Sigmoid colon (tissue), 7 donors: ENCODE data around the gene PXMP2. TPM values are rescaled to one million over a fixed set of nuclear protein-coding genes. Genes with fewer than 3 reads are reported as not detected.

ENCODE experiments used
- DNase-seq: peaks from one replicate; pipeline ENCODE4 v3.0.0-alpha.2; 2019
- H3K27ac ChIP-seq, 4 donors: fragments of 200-600 bp; sonication (generic); one replicate each; pipeline ENCODE4 v1.5.1; 2016 to 2019; ENCODE audit warnings: mild to moderate bottlenecking in 1 of 4
- H3K27me3 ChIP-seq, 3 donors: fragments of 200-600 bp; sonication (generic); one replicate each; pipeline ENCODE4 v1.5.1; 2019; ENCODE audit warnings: mild to moderate bottlenecking in 1 of 3
- H3K36me3 ChIP-seq, 4 donors: fragments of 200-600 bp; sonication (generic); one replicate each; pipeline ENCODE4 v1.5.1; 2016 to 2019
- H3K4me1 ChIP-seq, 4 donors: fragments of 200-600 bp; sonication (generic); one replicate each; pipeline ENCODE4 v1.5.1; 2017 to 2019
- H3K4me3 ChIP-seq, 4 donors: fragments of 200-600 bp; sonication (generic); one replicate each; pipeline ENCODE4 v1.5.1; 2017 to 2019; ENCODE audit warnings: mild to moderate bottlenecking in 2 of 4, moderate library complexity in 1 of 4
- H3K9me3 ChIP-seq, 4 donors: fragments of 200-600 bp in 3 of 4; sonication (generic) in 3 of 4; one replicate each; pipeline versions ENCODE4 v1.5.1 to v1.6.1; 2013 to 2019
- CTCF ChIP-seq, 4 experiments: fragments of 450-650 bp in 3 of 4; fragments of 200-600 bp in 1 of 4; IDR thresholded peaks; one replicate each; pipeline ENCODE4 v1.5.1; 2016 to 2019; ENCODE audit warnings: antibody characterized with exemption in 4 of 4, mild to moderate bottlenecking in 3 of 4, moderate library complexity in 2 of 4
- EP300 ChIP-seq, 4 donors: sonication (generic); formaldehyde crosslinking; IDR thresholded peaks; one replicate each; pipeline ENCODE4 v1.6.1; 2017; ENCODE audit warnings: antibody characterized with exemption in 4 of 4
- POLR2A ChIP-seq, 2 donors: fragments of 450-650 bp; IDR thresholded peaks; one replicate each; pipeline ENCODE4 v1.6.1; 2016; ENCODE audit warnings: antibody characterized with exemption in 2 of 2, mild to moderate bottlenecking in 2 of 2, moderate library complexity in 2 of 2
- POLR2AphosphoS5 ChIP-seq, 4 donors: sonication (generic); formaldehyde crosslinking; IDR thresholded peaks; one replicate each; pipeline ENCODE4 v1.6.1; 2017; ENCODE audit warnings: antibody characterized with exemption in 4 of 4
- WGBS, 2 donors: extraction: QIAGEN DNeasy Blood & Tissue Kit; methylation state at CpG; one replicate each; pipeline ENCODE4 v1.1.7; 2013; 5-methylcytosine and 5-hydroxymethylcytosine counted together
- intact Hi-C: fragments of 100-400 bp; cut with DNase I; formaldehyde crosslinking; loops from one replicate; pipeline ENCODE4 v1.15.1; 2023
- polyA plus RNA-seq, 3 donors: library from polyadenylated mRNA; stranded (reverse); fragments of 200-250 nt; gene quantifications; one replicate each; pipeline ENCODE4 v1.2.3, GENCODE V29; 2013
- total RNA-seq, 4 donors: library from RNA; depleted of rRNA; stranded (reverse); fragments of >200 nt; gene quantifications; one replicate each; pipeline ENCODE4 v1.1.0, GENCODE V29; 2016
- donor health status: healthy with polysubstance abuse.
- donor health status: Bipolar disorder and iron deficiency.
- donor health status: healthy.

PXMP2 gene
- total and polyA plus RNA-seq, 7 donors: 19.4 to 127 (median 43.4) TPM

- H3K9me3 ChIP-seq: no peaks in the 10 kb centered on the region
- 95 to 96% methylated on average over 10 of the region's 10 CpGs for WGBS, 2 donors
- no peak for DNase-seq
- no peaks in the 10 kb centered on the region for H3K27me3 ChIP-seq
- H3K4me1 ChIP-seq: no peaks in the 10 kb centered on the region
- no peak overlapping the region for H3K27ac ChIP-seq
- H3K36me3 ChIP-seq: peaks cover 0 to 69% (median 18%) of the 10 kb centered on the region in 4 donors
- intact Hi-C loops: no loop called here
- TF ChIP-seq POLR2A (IDR thresholded peaks at IDR 0.05): no peak
- TF ChIP-seq EP300 (IDR thresholded peaks at IDR 0.05): no peak
- no peak overlapping the region for H3K4me3 ChIP-seq
Measured at GRCh38 chr12:132647858-132648257, 39.5 kb upstream of the PXMP2 start.

GRCh38 chr12:132648616-132649225, 38.7 kb upstream of the PXMP2 start:
- H3K4me3 ChIP-seq: no peak overlapping the region
- H3K27me3 ChIP-seq: no peaks in the 10 kb centered on the region
- no peak overlapping the region for H3K27ac ChIP-seq
- H3K4me1 ChIP-seq: no peaks in the 10 kb centered on the region
- DNase-seq: no peak
- intact Hi-C loops: no loop called here
- H3K9me3 ChIP-seq: no peaks in the 10 kb centered on the region
- 96% methylated on average over 24 of the region's 24 CpGs for WGBS, 2 donors
- H3K36me3 ChIP-seq: peaks cover 0 to 69% (median 14%) of the 10 kb centered on the region in 4 donors
- TF ChIP-seq CTCF (IDR thresholded peaks at IDR 0.05) (no peak), POLR2AphosphoS5 (IDR thresholded peaks at IDR 0.05) (no peak), POLR2A (IDR thresholded peaks at IDR 0.05) (no peak), EP300 (IDR thresholded peaks at IDR 0.05) (no peak)

- H3K27me3 ChIP-seq: no peaks in the 10 kb centered on the region
- intact Hi-C loops: no loop called here
- DNase-seq: no peak
- H3K4me1 ChIP-seq: no peaks in the 10 kb centered on the region
- no peak overlapping the region for H3K27ac ChIP-seq
- no peak for TF ChIP-seq POLR2A (IDR thresholded peaks at IDR 0.05)
- TF ChIP-seq EP300 (IDR thresholded peaks at IDR 0.05): no peak
- no peak for TF ChIP-seq CTCF (IDR thresholded peaks at IDR 0.05)
- TF ChIP-seq POLR2AphosphoS5 (IDR thresholded peaks at IDR 0.05): no peak
- H3K4me3 ChIP-seq: no peak overlapping the region
- WGBS, 2 donors: 72 to 87% methylated on average over 27 of the region's 27 CpGs
- peaks cover 0 to 71% (median 14%) of the 10 kb centered on the region in 4 donors for H3K36me3 ChIP-seq
- H3K9me3 ChIP-seq: no peaks in the 10 kb centered on the region
Measured at GRCh38 chr12:132649226-132649945, 38.0 kb upstream of the PXMP2 start.

GRCh38 chr12:132651444-132652100, 35.8 kb upstream of the PXMP2 start:
- WGBS, 2 donors: 84 to 85% methylated on average over 9 of the region's 9 CpGs
- peaks cover 0 to 85% (median 15%) of the 10 kb centered on the region in 4 donors for H3K36me3 ChIP-seq
- intact Hi-C loops: no loop called here

More at GRCh38 chr12:132651444-132652100, 35.8 kb upstream of the PXMP2 start:
- no peak for DNase-seq
- Histone ChIP-seq H3K4me3 (no peak overlapping the region), H3K27ac (no peak overlapping the region), H3K27me3 (no peaks in the 10 kb centered on the region), H3K4me1 (no peaks in the 10 kb centered on the region), H3K9me3 (no peaks in the 10 kb centered on the region)
- TF ChIP-seq CTCF (IDR thresholded peaks at IDR 0.05) (no peak), POLR2AphosphoS5 (IDR thresholded peaks at IDR 0.05) (no peak), EP300 (IDR thresholded peaks at IDR 0.05) (no peak), POLR2A (IDR thresholded peaks at IDR 0.05) (no peak)
